Colonic mucosa (tissue), 4 donors: Measurements from ENCODE around the gene EPN1. TPM values are rescaled to one million over a fixed set of nuclear protein-coding genes. Genes with fewer than 3 reads are reported as not detected.
"Not testable (repeated sequence)": the region's sequence is repeated elsewhere in the genome, so short reads cannot be mapped to it uniquely, and the experiment has no call there.

ENCODE experiments used
- DNase-seq: peaks from one replicate; pipeline ENCODE4 v3.0.0-alpha.2; 2020
- H3K27ac ChIP-seq: fragments of 200-600 bp; one replicate; pipeline ENCODE4 v1.8.0; 2021
- H3K27me3 ChIP-seq: fragments of 200-600 bp; one replicate; pipeline ENCODE4 v1.8.0; 2021
- H3K36me3 ChIP-seq: fragments of 200-600 bp; one replicate; pipeline ENCODE4 v1.8.0; 2021
- H3K4me1 ChIP-seq: fragments of 200-600 bp; one replicate; pipeline ENCODE4 v1.8.0; 2021; ENCODE audit warnings: mild to moderate bottlenecking
- H3K4me3 ChIP-seq: fragments of 200-600 bp; one replicate; pipeline ENCODE4 v1.8.0; 2021
- H3K9ac ChIP-seq, 2 donors: one replicate each; pipeline ENCODE4 v1.7.0; 2013; ENCODE audit warnings: control low read depth in 2 of 2, low read depth in 2 of 2, low read length in 2 of 2
- H3K9me3 ChIP-seq: fragments of 200-600 bp; one replicate; pipeline ENCODE4 v1.8.0; 2021
- CTCF ChIP-seq: fragments of 200-600 bp; IDR thresholded peaks from one replicate; pipeline ENCODE4 v1.8.0; 2022; ENCODE audit warnings: antibody characterized with exemption, mild to moderate bottlenecking
- intact Hi-C: fragments of 100-400 bp; cut with DNase I; formaldehyde crosslinking; loops from one replicate; pipeline ENCODE4 v1.14.1; 2022
- total RNA-seq, 2 donors: library from RNA; stranded (reverse); fragmentation: NEBNext Ultra II Directional in 1 of 2; extraction: Animal tissue kit (Norgen Biotek cat#: 25700) in 1 of 2; gene quantifications; one replicate each; pipeline ENCODE4 v1.2.1, GENCODE V29; 2021
- donor health status: healthy.
- donor health status: DM: no; HTN: no; CAD: no.
- donor health status: DM: no; HTN: no; CAD: no.

EPN1 gene
- total RNA-seq, 2 donors from 2014 or later = 257 to 259 TPM

- Histone ChIP-seq H3K9ac (no peak overlapping the region), H3K4me3 (no peak overlapping the region), H3K27ac (no peak overlapping the region), H3K27me3 (no peaks in the 10 kb centered on the region), H3K36me3 (no peaks in the 10 kb centered on the region), H3K9me3 (no peaks in the 10 kb centered on the region), H3K4me1 (no peaks in the 10 kb centered on the region)
- DNase-seq = no peak
- TF ChIP-seq CTCF = no peak
- intact Hi-C loops = no loop called here
Measured at GRCh38 chr19:55717251-55717650, 42.2 kb downstream of the EPN1 start.

- H3K27me3 ChIP-seq, intact Hi-C loops: not testable (repeated sequence)
Measured at GRCh38 chr19:55717879-55718711, 43.1 kb downstream of the EPN1 start.

GRCh38 chr19:55720214-55720746 lies 45.3 kb downstream of the EPN1 start:
- H3K27me3 ChIP-seq = no peaks in the 10 kb centered on the region
- no peak overlapping the region for H3K4me3 ChIP-seq
- H3K27ac ChIP-seq = no peak overlapping the region
- no peaks in the 10 kb centered on the region for H3K9me3 ChIP-seq
- no peak overlapping the region for H3K9ac ChIP-seq
- no peak for DNase-seq
- H3K36me3 ChIP-seq = no peaks in the 10 kb centered on the region
- no peak for TF ChIP-seq CTCF
- H3K4me1 ChIP-seq = no peaks in the 10 kb centered on the region
- intact Hi-C loops = no loop called here

More at GRCh38 chr19:55717879-55718711, 43.1 kb downstream of the EPN1 start:
- not testable (repeated sequence) for H3K36me3 ChIP-seq, H3K27ac ChIP-seq, DNase-seq, H3K4me3 ChIP-seq, H3K4me1 ChIP-seq, H3K9me3 ChIP-seq, H3K9ac ChIP-seq

GRCh38 chr19:55720801-55721200 lies 45.8 kb downstream of the EPN1 start:
- Histone ChIP-seq H3K4me3 (no peak overlapping the region), H3K36me3 (no peaks in the 10 kb centered on the region), H3K9ac (no peak overlapping the region), H3K9me3 (no peaks in the 10 kb centered on the region), H3K4me1 (no peaks in the 10 kb centered on the region), H3K27ac (no peak overlapping the region), H3K27me3 (no peaks in the 10 kb centered on the region)
- no peak for TF ChIP-seq CTCF
- no peak for DNase-seq
- intact Hi-C loops = no loop called here

- H3K4me3 ChIP-seq = no peak overlapping the region
- H3K27ac ChIP-seq = no peak overlapping the region
- no peak for TF ChIP-seq CTCF
- DNase-seq = no peak
- H3K27me3 ChIP-seq = no peaks in the 10 kb centered on the region
- H3K36me3 ChIP-seq = no peaks in the 10 kb centered on the region
- H3K9me3 ChIP-seq = no peaks in the 10 kb centered on the region
- H3K4me1 ChIP-seq = no peaks in the 10 kb centered on the region
- no peak overlapping the region for H3K9ac ChIP-seq
- intact Hi-C loops = no loop called here
Measured at GRCh38 chr19:55723491-55723890, 48.5 kb downstream of the EPN1 start.

GRCh38 chr19:55730378-55730777 lies 55.4 kb downstream of the EPN1 start:
- H3K36me3 ChIP-seq, H3K9me3 ChIP-seq, DNase-seq, H3K4me1 ChIP-seq, H3K27me3 ChIP-seq, H3K9ac ChIP-seq, intact Hi-C loops, H3K4me3 ChIP-seq, H3K27ac ChIP-seq: not testable (repeated sequence)
